K562 (cell line): Measurements from ENCODE around the gene SLC24A1. TPM values are rescaled to one million over a fixed set of nuclear protein-coding genes. Genes with fewer than 3 reads are reported as not detected.

Experiments used
- ATAC-seq: fragments of 200-7000 bp; cut with Tn5 transposase; 3 replicates; pipeline ENCODE4 v1.9.1; 2020; ENCODE audit warnings: moderate library complexity
- BruUV-seq: library from RNA; stranded (reverse); fragments of 400-500 nt; replicated peaks from 2 replicates; lab custom pipeline; 2021; lab: Mats Ljungman, UMichigan
- CTCF ChIA-PET: fragments of 300-600 bp; formaldehyde crosslinking; extraction: SDS; loops from one replicate; lab custom pipeline; 2021; ENCODE audit warnings: low intra/inter-chr PET ratio; lab: Yijun Ruan, JAX
- POLR2A ChIA-PET: fragments of 300-600, 350-650 bp; sonication (Branson Sonifier 250); formaldehyde crosslinking; extraction: SDS; loops from one replicate; lab custom pipeline; 2021; ENCODE audit warnings: antibody characterized with exemption, inconsistent platforms; lab: Yijun Ruan, JAX
- DNase-seq, 4 experiments: peaks; one replicate each; pipeline versions ENCODE4 v3.0.0 to v3.0.0-alpha.2; 2011 to 2018; ENCODE audit warnings: low spot score in 3 of 4, mixed read lengths in 3 of 4; ENCODE audit errors: extremely low read depth in 1 of 4
- FAIRE-seq: peaks from 2 replicates; lab custom pipeline; 2011; peaks lifted over from hg19 to GRCh38; lab: Jason Lieb, UNC
- H2AFZ ChIP-seq: 2 replicates; pipeline ENCODE4 v1.6.0; 2011; ENCODE audit warnings: low read depth, low read length, control low read depth, inconsistent platforms
- H3K27ac ChIP-seq: fragments of 200-600 bp; 3 replicates; pipeline ENCODE4 v1.8.0; 2011; ENCODE audit warnings: low read depth, mild to moderate bottlenecking, control low read depth, inconsistent platforms, low read length, moderate library complexity, mixed read lengths; ENCODE audit errors: extremely low read depth
- H3K27me3 ChIP-seq, 2 experiments: fragments of 300-600 bp in 1 of 2; 2 replicates in 1 of 2; 3 replicates in 1 of 2; pipeline versions ENCODE4 v1.6.0 to v1.8.0; 2011; ENCODE audit warnings: inconsistent platforms in 2 of 2, low read length in 2 of 2, mild to moderate bottlenecking in 1 of 2, mixed read lengths in 1 of 2, moderate library complexity in 1 of 2; ENCODE audit not compliant: control insufficient read depth in 2 of 2, insufficient read depth in 2 of 2
- H3K36me3 ChIP-seq: fragments of 300-600 bp; 3 replicates; pipeline ENCODE4 v1.8.0; 2011; ENCODE audit warnings: mild to moderate bottlenecking, low read length, inconsistent platforms; ENCODE audit not compliant: control insufficient read depth, insufficient read depth
- H3K4me1 ChIP-seq, 2 experiments: fragments of 200-600 bp in 1 of 2; replicated peaks in 1 of 2; 2 replicates in 1 of 2; 3 replicates in 1 of 2; pipeline versions ENCODE4 v1.5.1 to v1.8.0; 2011; ENCODE audit warnings: inconsistent platforms in 2 of 2, low read length in 2 of 2, mild to moderate bottlenecking in 1 of 2, mixed read lengths in 1 of 2, moderate library complexity in 1 of 2; ENCODE audit not compliant: control insufficient read depth in 2 of 2, insufficient read depth in 2 of 2
- H3K4me2 ChIP-seq: 2 replicates; pipeline ENCODE4 v1.6.1; 2011; ENCODE audit warnings: low read length, control low read depth, inconsistent platforms, mixed read lengths; ENCODE audit not compliant: insufficient read depth
- H3K4me3 ChIP-seq: fragments of 200-600 bp; sonication (generic), shearing (Covaris generic); 2 replicates; pipeline ENCODE4 v1.5.1; 2016; ENCODE audit warnings: control low read depth, inconsistent platforms
- H3K79me2 ChIP-seq: fragments of 200-600 bp; 3 replicates; pipeline ENCODE4 v1.8.0; 2011; ENCODE audit warnings: low read length, inconsistent platforms; ENCODE audit not compliant: control insufficient read depth, insufficient read depth
- H3K9ac ChIP-seq, 2 experiments: 2 replicates each; pipeline versions ENCODE4 v1.6.0 to v1.6.1; 2011; ENCODE audit warnings: low read depth in 2 of 2, low read length in 2 of 2, control low read depth in 1 of 2, inconsistent platforms in 1 of 2, mild to moderate bottlenecking in 1 of 2, mixed read lengths in 1 of 2; ENCODE audit not compliant: insufficient read depth in 1 of 2
- H3K9me1 ChIP-seq: one replicate; pipeline ENCODE4 v1.6.0; 2011; ENCODE audit warnings: inconsistent platforms, mild to moderate bottlenecking, low read length, moderate library complexity; ENCODE audit not compliant: control insufficient read depth, insufficient read depth
- H3K9me3 ChIP-seq: replicated peaks from 2 replicates; pipeline ENCODE4 v1.5.1; 2011; ENCODE audit warnings: low read depth, low read length, inconsistent platforms; ENCODE audit not compliant: control insufficient read depth, insufficient read depth
- H4K20me1 ChIP-seq: replicated peaks from 2 replicates; pipeline ENCODE4 v1.6.1; 2011; ENCODE audit warnings: low read length, inconsistent platforms, mixed read lengths; ENCODE audit not compliant: control insufficient read depth, insufficient read depth
- GTF2F1 ChIP-seq: IDR thresholded peaks from 2 replicates; pipeline ENCODE4 v1.6.1; 2011; ENCODE audit warnings: low read depth, low read length, improper control_type of control experiment
- PCBP2 ChIP-seq: fragments of 200-400 bp; formaldehyde crosslinking; IDR thresholded peaks from 2 replicates; pipeline ENCODE4 v1.6.1; 2018; ENCODE audit warnings: low read length, low read depth, mild to moderate bottlenecking, moderate library complexity; ENCODE audit not compliant: poor library complexity, severe bottlenecking
- WGBS: fragments of 100-300 bp; shearing (Covaris generic); methylation state at CpG from one replicate; pipeline ENCODE4 v1.1.6; 2016; ENCODE audit warnings: low coverage, mixed read lengths; ENCODE audit not compliant: insufficient coverage; ENCODE audit errors: missing lambda C conversion rate; 5-methylcytosine and 5-hydroxymethylcytosine counted together
- in situ Hi-C: fragments of 300-500 bp; cut with MboI; formaldehyde crosslinking; loops from 4 replicates; pipeline ENCODE4 v1.15.0; 2018; ENCODE audit warnings: inconsistent platforms, mixed read lengths
- intact Hi-C: fragments of 100-400 bp; cut with micrococcal nuclease; formaldehyde crosslinking; loops from 2 replicates; pipeline ENCODE4 v1.14.2; 2022
- polyA plus RNA-seq, 8 experiments: library from polyadenylated mRNA; depleted of rRNA in 4 of 8; stranded (reverse) in 5 of 8; unstranded in 3 of 8; fragments of >200 nt; fragmentation: Nextera tagmentation in 2 of 8; fragmentation: Illumina TruSeq in 1 of 8; extraction: Ambion mirVana in 2 of 8; extraction: Trizol in 1 of 8; gene quantifications; 2 replicates each; pipeline versions ENCODE4 v1.2.1 to v1.2.3, GENCODE V29; 2011 to 2014; ENCODE audit warnings: inconsistent platforms in 1 of 8, missing spikeins in 1 of 8
- total RNA-seq, 7 experiments: library from RNA; depleted of rRNA in 6 of 7; stranded (reverse); fragments of >200 nt in 6 of 7; fragmentation: Illumina TruSeq in 2 of 7; extraction: Trizol in 2 of 7; gene quantifications; 2 replicates each; pipeline versions ENCODE4 v1.2.1 to v1.2.3, GENCODE V29; 2011 to 2021; ENCODE audit warnings: low replicate concordance in 1 of 7
- TF ChIP-seq, protein P1 (sequence below), 3 experiments: IDR thresholded peaks in 2 of 3; conservative IDR thresholded peaks in 1 of 3; 2 replicates each; pipeline ENCODE4 v1.5.1; 2011 to 2012; ENCODE audit warnings: low read length in 3 of 3, mild to moderate bottlenecking in 3 of 3, control low read depth in 2 of 3, improper control_type of control experiment in 1 of 3, inconsistent platforms in 1 of 3, low read depth in 1 of 3, mixed read lengths in 1 of 3, moderate library complexity in 1 of 3; ENCODE audit not compliant: insufficient read depth in 2 of 3

SLC24A1 gene
- total and polyA plus RNA-seq, 9 of the 15 experiments (the other 6 are each of a cell fraction or from before 2014, with no cell fraction given): 3.1 to 8.2 (median 5.5) TPM

- BruUV-seq: no TSS peak
- FAIRE-seq (no peak), DNase-seq (no peak), ATAC-seq (peak; percentile 36)
- Histone ChIP-seq H3K36me3 (no peaks in the 10 kb centered on the region), H4K20me1 (no peaks in the 10 kb centered on the region), H3K4me1 (peaks cover 3 to 7% of the 10 kb centered on the region in 2 experiments; a peak in 3 of 5 replicates), H3K27me3 (no peaks in the 10 kb centered on the region), H3K27ac (no peak overlapping the region), H3K4me3 (no peak overlapping the region), H2AFZ (no peak overlapping the region), H3K9me3 (no peaks in the 10 kb centered on the region), H3K79me2 (no peaks in the 10 kb centered on the region), H3K9me1 (no peaks in the 10 kb centered on the region), H3K4me2 (0 out of 2 replicates have a peak overlapping the region, but pooled peaks have one; percentile 9), H3K9ac (peak overlapping the region in 1 of 2 experiments; percentile 41; a peak in 1 of 4 replicates)
- no peak for TF ChIP-seq PCBP2
- TF ChIP-seq, protein P1, sequence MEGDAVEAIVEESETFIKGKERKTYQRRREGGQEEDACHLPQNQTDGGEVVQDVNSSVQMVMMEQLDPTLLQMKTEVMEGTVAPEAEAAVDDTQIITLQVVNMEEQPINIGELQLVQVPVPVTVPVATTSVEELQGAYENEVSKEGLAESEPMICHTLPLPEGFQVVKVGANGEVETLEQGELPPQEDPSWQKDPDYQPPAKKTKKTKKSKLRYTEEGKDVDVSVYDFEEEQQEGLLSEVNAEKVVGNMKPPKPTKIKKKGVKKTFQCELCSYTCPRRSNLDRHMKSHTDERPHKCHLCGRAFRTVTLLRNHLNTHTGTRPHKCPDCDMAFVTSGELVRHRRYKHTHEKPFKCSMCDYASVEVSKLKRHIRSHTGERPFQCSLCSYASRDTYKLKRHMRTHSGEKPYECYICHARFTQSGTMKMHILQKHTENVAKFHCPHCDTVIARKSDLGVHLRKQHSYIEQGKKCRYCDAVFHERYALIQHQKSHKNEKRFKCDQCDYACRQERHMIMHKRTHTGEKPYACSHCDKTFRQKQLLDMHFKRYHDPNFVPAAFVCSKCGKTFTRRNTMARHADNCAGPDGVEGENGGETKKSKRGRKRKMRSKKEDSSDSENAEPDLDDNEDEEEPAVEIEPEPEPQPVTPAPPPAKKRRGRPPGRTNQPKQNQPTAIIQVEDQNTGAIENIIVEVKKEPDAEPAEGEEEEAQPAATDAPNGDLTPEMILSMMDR (IDR thresholded peaks at IDR 0.05 in 2 of 3, conservative IDR thresholded peaks at IDR 0.05 in 1 of 3; ENCODE audit: insufficient read depth in 2 of 3, low read depth in 1 of 3, low read length in 3 of 3): 0 out of 6 replicates have a peak, but pooled peaks of 1 of the 3 experiments have one; percentile 1
- TF ChIP-seq GTF2F1: no peak
- in situ Hi-C loops: loop anchor here (25.0 kb wide), 1 partner anchor 224 kb away; the partner anchor contains the start of gene RAB11A
- CTCF ChIA-PET: interaction anchor here (0.6 to 1.3 kb wide), 10 partner anchors 112 to 649 kb away, joined by 3 to 5 read pairs (median 3); no protein-coding TSS in a partner anchor
- 62% methylated on average over 5 of the region's 5 CpGs for WGBS
- intact Hi-C loops: loop anchor here (1.0 to 10.0 kb wide), 3 partner anchors 199 to 323 kb away; no protein-coding TSS in a partner anchor
- POLR2A ChIA-PET: no interaction called here
Measured at GRCh38 chr15:65638109-65638508, 16.4 kb downstream of the SLC24A1 start.
